OCI-LY7 (cell line): Measurements from ENCODE around the gene KLHDC3.

Source experiments
- CTCF ChIP-seq: fragments of 200-600 bp; sonication (generic); conservative IDR thresholded peaks from 2 replicates; pipeline ENCODE4 v1.5.1; 2014; ENCODE audit warnings: mild to moderate bottlenecking, antibody characterized with exemption, low read length, moderate library complexity, mixed read lengths
- EZH2phosphoT487 ChIP-seq: fragments of 200-600 bp; sonication (generic); IDR thresholded peaks from 2 replicates; pipeline ENCODE4 v1.6.1; 2018; ENCODE audit warnings: low read depth, borderline replicate concordance, mild to moderate bottlenecking, mixed run types, antibody characterized with exemption, low read length, moderate library complexity, mixed read lengths

- no peak for TF ChIP-seq CTCF
- no peak for TF ChIP-seq EZH2phosphoT487
These were observed 23.7 kb downstream of the KLHDC3 start for GRCh38 chr6:43037706-43038105.
